GM18861 (cell line): ENCODE measurements around the gene GABRA5.

Experiments
- ATAC-seq: cut with Tn5 transposase; IDR thresholded peaks from one replicate; pipeline ENCODE4 v1.9.1; 2021; ENCODE audit not compliant: unreplicated experiment

GABRA5 gene

GRCh38 chr15:26921433-26921832 is 54.6 kb downstream of the GABRA5 start:
- no peak for ATAC-seq

DNA sequence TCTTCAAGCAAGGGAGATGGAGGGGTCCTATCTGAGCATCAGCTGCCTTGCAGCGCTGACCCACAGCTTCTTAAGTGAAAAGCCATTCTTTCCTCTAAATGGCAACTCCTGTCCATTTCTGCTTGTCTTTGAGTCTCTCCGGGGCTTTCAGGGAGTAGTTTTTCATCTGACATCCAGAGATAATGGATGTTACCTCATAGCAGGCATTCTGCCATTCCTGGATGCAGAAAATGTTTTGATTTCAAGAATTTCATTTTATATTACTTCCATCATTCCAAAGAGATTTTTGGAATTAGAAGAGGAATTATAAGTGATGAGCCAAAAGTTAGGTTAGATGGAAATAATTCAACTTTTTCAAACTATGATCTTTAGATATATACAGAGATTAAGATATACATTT is 59.2 kb downstream of the GABRA5 start:
- no peak for ATAC-seq

DNA sequence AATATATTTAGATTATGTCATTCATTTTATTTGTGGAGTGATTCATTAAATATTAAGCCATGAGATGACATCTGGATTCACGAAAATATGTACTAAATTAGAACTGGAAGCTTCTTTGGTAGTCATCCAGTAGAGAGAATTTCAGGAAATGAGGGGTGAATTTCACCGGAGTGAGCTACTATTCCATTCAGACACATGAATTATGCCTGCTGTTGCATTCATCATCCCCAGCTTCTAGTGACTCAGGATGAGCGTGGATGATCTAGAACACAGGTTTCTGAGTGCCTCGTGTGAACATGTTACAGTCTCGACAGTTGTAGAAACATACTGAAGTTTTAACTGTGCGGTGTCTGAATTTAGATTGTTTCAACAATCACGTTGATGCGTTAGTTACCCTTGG is 61.2 kb downstream of the GABRA5 start:
- ATAC-seq, result no peak

DNA sequence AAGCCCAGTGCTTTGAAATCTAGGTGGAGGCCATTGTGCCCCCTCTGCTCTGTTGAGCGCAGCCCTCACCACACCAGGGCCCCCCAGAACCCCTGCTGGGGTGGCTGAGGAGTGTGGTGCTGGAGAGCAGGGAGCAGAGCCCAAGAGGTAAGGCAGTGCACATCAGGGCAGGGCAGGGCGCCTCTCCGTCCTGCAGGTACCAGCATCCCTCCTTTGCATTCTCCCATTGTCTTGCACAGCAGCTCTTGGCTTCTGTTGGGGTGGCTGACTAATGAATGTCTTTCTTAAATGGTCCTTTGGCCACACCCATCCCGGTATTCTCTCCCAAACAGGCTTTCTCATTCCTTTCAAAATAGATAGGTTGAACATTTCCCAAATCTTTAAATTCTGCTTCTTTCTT is 62.7 kb downstream of the GABRA5 start:
- no peak for ATAC-seq

DNA sequence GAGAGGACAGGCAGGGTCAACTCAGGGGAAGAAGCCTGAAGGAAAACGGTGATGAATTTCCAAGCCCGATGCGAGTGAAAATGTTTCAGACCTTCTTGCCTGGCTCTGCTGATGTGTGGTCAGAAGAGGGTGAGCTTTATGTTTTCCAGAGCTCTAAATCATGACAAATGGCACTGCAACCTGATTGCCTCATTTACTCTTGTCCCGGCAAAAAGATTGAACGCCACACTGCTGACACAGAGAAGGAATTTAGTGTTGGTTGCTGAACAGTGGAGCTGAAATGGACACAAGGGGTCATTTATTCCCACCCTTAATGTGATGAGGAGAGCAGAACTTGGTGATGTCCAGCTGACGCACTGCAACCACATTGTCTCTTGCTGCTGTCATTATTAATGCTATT is 68.0 kb downstream of the GABRA5 start:
- no peak for ATAC-seq

DNA sequence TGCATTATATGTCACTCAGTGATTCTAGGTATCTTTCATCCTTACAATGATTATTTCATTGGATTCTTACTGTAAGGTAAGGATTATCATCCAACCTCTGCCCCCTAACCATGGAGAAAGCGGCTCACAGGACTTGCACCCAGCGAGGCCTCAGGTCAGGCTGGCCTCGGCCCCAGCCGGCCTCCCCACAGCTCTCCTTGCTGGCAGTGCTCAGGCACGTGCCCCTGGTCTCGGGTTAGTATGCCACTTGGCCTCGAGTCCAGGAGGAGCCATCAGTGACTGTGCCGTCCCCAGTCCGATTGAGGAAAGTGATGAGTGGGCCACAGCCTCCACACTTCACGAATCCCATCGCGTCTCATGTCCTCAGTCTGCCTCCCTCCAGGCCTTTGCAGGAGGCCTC is 68.5 kb downstream of the GABRA5 start:
- no peak for ATAC-seq

DNA sequence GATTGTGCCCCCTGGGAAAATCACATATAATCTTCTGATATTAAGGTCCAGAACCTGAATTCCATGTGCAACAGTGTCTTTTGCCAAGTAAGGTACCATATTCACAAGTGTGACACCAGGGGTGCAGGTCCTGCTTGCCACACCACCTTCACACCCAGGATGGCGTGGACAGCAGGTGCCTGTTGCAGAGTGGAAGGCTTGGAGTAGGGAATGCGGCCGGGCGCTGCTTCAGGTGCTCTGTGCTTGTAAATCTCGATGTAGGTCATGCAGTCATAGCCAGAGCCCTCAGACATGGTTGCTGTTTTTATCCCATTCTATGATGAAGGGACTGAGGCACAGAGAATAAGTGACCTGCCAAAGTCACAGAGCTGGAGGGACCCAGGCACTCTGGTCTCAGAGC is 69.6 kb downstream of the GABRA5 start:
- no peak for ATAC-seq

DNA sequence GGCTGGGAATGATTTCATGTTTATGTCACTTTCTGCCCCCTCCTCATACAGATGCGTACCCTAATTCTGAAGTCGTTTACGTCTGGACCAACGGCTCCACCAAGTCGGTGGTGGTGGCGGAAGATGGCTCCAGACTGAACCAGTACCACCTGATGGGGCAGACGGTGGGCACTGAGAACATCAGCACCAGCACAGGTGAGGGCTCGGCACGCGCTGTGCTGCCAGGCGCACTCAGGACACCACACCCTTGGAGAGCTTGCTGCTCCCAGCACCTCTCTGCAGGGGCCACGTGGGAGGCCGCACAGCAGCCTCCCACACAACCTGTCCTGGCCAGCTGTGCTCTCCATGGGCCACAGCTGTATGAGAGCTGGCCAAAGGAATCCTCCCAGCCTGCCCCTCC is 70.3 kb downstream of the GABRA5 start:
- no peak for ATAC-seq

- ATAC-seq, result no peak
Observed at GRCh38 chr15:26939398-26939797, 72.5 kb downstream of the GABRA5 start.

DNA sequence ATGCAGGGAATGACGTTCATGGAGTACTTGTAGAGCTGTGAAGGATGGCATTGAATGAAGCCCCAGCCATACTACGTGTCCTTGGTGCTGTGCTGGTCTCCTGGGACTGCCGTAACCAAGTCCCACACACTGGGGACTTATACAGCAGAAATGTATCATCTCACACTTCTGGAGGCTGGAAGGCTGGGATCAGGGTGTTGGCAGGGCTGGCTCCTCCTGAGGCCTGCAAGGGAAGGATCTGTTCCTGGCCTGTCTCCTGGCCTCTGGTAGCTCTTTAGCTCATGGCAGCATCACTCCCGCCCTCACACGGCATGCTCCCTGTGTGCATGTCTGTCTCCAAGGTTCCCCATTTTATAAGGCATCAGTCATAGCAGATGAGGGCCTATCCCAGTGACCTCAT is 74.6 kb downstream of the GABRA5 start:
- no peak for ATAC-seq

GRCh38 chr15:26943866-26944265 is 77.0 kb downstream of the GABRA5 start:
- ATAC-seq, result no peak

DNA sequence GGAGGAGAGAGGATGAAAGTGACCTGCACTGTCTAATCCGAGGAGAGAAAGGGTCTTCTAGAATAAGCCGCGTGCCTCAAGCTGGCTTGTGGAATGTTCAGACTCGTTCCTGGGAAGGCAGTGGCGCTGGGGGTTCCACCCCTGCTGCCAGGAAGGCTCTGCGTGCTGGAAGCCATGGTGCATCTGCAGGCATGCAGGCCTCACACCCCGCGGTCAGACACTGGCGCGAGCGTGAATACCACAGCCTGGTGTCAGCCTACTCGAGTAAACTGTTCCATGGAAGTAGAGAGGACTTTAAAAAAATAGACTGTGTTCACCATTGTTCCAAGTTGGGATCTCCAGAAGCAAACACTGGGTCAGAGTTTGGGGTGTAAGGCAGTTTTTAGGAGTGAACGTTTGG is 78.2 kb downstream of the GABRA5 start:
- no peak for ATAC-seq

- no peak for ATAC-seq
Observed at GRCh38 chr15:26950001-26950400, 83.1 kb downstream of the GABRA5 start.

GRCh38 chr15:26954403-26954802 is 87.5 kb downstream of the GABRA5 start:
- ATAC-seq, result no peak

- ATAC-seq, result no peak
Observed at GRCh38 chr15:26967719-26968269, 100.9 kb downstream of the GABRA5 start.

DNA sequence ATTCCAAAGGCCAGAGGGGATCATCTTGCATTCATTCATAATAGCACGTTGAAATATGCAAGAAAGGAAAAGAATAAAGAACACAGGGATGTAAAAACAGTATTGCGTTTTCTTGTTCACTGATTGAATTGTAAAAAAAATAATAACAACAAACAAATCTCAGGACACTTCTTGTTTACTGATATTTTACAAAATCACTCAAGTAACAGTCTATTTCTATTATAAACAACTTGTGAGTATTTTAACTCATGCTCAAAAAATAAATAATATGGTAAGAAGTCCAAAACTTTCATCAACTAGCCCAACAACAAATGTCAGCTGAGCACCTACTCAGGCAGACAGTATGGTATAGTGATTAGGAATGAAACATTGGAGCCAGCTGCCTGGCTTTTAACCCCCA is 101.9 kb downstream of the GABRA5 start:
- ATAC-seq, result no peak

- ATAC-seq, result no peak
Observed at GRCh38 chr15:26970712-26971210, 103.9 kb downstream of the GABRA5 start, which contains the start of gene GABRG3. Gene GABRG3 (plus strand): TSS chr15:26971181.

DNA sequence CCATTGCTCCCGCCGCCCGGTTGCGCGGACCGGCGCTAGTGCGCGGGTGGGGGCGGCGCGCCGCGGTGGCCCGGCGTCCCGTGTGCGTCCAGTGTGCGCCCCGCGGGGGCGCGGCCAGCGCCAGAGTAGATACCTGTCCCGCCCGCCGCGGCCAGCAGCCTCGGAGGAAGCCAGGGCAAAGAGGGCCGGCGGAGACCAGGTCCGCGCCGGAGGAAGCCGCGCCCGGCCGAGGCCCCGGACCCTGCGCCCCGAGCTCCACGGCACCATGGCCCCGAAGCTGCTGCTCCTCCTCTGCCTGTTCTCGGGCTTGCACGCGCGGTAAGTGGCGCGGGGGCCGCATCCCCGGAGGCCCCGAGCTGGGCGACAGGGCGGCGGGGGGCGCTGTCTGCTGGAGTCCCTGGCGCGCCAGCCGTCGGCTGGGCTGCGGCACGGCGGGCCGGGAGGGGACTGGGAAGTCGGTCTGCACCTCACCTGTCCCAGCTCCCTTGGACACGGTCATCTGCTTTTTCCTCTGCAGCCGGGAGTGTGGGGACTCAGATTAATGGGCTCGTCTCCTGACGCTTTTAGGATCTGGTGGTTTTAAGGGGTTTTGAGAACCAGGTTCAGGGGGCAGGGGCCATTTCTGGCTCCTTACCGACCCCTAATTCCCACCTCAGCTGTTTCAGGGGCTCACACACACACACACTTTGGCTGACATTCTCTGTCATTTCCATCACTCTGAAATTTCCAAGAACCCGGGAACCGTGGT is 104.6 kb downstream of the GABRA5 start:
- ATAC-seq, result no peak

GRCh38 chr15:26972636-26973035 is 105.8 kb downstream of the GABRA5 start:
- ATAC-seq, result no peak

DNA sequence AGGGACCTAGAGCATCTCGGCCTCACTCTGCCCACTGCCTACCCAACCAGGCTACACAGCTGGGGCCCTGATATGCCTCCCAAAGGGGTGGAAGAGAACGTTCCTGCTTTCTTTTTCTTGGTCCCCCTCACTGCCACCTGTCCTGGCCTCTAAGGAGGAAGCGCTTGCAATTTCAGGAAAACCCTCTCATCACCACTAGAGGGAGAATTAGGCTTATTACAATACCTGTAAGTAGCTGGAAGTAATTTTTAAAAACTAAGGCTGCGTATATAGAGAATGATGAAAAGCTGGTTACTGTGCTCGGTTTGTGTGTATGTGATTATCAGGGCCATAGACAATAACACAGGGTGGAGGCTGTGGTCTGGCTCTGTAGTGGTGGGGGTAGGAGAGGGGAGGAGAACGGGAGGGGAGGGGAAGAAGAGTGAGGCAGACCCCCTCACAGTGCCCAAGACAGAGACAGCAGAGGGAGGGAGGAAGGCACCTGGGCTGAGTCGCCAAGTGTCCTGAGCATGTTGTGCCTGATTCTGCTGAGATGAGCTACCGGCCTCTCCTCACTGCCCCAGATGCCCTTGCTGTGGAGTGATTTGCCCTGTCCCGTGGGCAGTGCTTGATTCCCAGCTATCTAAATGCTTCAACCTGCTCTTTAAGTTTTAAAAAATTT is 107.4 kb downstream of the GABRA5 start:
- ATAC-seq, result no peak

DNA sequence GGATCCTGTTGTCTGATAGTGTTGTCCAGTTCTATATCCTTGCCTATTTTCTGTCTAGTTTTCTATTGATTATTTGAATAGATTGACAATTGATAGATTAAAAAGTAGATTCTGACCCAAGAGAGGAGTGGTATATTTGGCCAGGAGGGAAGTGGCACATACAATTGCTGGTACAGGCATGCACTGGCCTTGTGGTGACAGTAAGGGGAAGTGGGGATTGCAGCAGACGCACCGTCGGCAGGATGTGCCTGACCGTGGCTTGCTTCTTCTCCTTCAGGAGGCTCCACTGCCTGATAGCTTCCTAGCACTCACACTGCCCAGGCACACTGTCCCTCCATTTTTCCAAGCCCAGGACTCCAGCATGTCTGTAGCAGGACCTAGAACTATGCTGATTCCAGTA is 114.6 kb downstream of the GABRA5 start:
- ATAC-seq, result no peak

DNA sequence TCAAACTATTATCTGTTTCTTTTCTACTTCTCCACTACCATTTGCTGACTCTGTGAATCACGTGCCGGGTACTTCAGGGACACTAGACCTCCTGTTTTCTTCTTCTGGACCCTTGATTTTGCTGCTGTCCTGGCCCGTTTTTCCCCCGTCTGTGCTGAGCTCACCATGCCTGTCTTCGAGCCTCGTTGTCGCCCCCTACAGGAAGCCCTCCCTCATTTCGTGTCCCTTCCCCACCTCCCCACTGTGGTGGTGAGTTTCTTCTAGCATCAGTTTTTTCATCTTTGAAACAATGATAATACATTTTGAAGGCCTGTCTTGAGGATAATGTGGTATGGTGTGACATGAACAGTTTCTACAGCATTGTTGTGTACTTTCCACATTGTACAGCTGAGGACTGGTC is 117.0 kb downstream of the GABRA5 start:
- ATAC-seq, result no peak
